GM19455 (cell line): ENCODE measurements around the gene USP15.
"Not testable (repeated sequence)": the region's sequence is repeated elsewhere in the genome, so short reads cannot be mapped to it uniquely, and the experiment has no call there.

Source experiments
- ATAC-seq: cut with Tn5 transposase; IDR thresholded peaks from one replicate; pipeline ENCODE4 v1.9.1; 2021; ENCODE audit not compliant: unreplicated experiment

The USP15 gene

DNA sequence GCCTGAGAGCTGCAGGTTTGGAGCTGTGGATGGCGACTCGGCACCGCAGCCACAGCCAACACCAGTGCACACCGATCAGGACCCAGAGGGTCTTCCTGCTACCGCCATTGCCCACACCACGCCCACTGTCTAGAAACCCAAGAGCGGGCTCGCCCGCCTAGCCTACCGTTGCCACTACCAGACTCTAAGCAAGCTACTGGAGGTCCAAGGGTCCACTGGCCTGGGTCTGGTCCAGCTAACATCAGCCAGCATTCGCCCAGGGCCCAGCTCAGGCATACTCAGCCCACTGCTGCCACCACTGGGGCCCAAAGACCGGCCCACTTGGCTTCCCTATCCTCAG is 175.9 kb downstream of the USP15 start:
- no peak for ATAC-seq

DNA sequence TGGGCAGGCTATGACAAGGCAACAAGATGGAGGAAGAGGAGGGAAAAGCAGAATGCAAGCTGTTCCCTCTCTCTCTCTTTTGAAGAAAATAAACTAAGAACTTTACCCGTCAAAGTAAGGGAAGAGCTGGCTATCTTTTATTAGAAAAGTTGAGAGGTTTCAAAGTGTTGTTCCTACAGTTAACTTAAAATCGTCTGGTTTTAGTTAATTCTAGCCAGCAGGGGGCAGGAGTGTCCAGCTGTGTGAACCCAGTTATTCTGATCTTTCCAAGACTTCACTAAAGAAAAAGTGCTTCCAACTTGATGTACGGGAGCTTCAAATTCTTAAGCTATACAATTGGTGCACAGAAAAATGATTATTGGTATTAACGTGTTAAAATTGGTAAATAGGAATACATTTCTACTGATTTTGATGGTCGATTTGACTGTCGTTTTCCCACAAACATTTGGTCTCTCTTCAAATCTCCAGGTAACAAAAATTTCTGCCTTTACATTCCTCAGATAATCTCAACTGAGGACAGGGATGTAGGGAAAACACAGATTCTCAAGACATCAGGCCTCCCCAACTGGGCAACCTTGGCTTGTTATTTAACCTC is 178.0 kb downstream of the USP15 start:
- no peak for ATAC-seq

DNA sequence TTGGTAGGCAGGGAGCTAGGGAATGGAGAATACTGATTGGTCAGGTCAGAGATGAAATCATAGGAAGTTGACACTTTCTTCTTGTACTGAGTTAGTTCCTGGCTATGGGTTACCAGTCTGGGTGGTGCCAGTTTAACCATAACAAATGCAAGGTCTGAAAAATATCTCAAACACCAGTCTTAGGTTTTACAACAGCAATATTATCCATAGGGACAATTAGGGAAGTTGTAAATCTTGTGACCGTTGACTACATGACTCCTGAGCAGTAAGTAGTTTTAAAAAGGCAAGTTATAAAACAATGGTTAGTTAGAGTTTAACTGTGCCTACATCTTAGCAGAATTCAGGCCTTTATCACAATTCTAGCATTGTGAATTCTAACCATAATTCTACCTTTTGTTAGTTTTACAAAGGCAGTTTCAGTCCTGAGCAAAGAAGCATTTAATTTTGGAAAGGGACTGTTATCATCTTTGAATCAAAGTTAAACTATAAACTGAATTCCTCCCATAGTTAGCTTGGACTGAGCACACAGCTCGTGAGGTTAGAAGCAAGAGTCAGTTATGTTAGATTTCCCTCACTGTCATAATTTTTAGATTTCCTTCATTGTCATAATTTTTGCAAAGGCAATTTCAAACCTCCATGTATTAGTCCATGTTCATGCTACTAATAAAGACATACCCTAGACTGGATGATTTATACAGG is 186.7 kb downstream of the USP15 start:
- ATAC-seq: no peak

DNA sequence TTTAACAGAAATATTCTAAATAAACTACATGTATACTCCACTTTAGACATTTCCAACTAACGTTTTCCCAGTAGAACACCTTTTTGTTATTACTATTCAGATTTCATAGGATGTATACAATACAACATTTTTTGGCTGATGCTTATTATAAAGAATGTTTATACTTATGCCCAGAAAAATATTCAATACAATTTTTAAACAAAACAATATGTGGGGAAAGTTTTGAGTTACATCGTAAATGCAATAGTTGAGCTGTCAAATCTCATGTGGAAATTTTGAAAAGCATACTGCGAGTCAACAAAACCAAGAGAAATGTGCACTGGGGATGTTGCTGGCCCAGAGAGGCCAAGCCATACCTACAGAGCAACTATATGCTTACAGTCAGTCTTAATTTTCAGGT is 188.2 kb downstream of the USP15 start:
- no peak for ATAC-seq

DNA sequence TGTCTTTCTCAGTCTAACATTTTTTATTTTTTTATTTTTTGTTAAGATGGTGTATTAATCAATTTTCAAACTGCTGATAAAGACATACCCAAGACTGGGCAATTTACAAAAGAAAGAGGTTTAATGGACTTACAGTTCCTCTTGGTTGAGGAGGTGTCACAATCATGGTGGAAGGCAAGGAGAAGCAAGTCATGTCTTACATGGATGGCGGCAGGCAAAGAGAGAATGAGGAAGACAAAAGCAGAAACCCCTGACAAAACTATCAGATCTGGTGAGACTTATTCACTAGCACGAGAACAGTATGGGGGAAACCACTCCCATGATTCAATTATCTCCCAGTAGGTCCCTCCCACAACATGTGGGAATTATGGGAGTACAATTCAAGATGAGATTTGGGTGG is 195.2 kb downstream of the USP15 start:
- not testable (repeated sequence) for ATAC-seq

DNA sequence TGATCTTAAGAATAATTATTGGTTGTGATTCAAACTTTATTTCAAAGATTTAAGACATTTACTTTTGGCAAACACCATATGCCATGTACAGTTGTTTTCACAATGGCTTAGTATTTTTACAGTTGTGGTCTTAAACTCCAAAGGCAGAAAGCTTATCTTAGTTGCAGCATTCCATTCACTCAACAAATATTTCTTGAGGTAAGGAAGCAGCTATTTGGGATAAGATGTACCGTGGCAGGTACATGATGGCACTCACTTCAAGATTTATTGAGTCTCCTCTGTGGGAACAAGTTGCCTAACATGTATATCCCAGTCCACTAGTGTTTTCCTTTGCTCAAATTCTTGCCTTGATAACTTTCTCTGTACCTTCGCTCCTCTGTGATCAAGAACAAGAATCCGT is 198.4 kb downstream of the USP15 start:
- ATAC-seq: no peak

DNA sequence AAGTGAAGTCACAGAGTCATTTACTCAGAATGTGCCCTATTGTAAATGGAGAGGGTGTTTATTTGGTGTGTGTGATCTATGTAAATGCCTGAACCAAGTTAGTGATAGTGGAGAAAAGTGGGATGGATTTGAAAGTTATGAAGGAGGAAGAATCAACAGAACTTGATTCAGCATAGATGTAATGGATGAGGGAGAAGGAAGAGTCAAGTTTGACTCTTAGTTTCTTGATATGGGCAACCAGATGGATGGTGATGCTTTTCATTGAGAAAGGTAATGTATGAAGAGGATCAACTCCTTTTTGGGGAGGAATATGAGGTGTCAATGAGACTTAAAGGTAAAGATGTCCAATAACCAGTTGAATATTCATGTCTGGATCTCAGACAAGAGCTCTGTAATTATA is 199.8 kb downstream of the USP15 start:
- no peak for ATAC-seq

DNA sequence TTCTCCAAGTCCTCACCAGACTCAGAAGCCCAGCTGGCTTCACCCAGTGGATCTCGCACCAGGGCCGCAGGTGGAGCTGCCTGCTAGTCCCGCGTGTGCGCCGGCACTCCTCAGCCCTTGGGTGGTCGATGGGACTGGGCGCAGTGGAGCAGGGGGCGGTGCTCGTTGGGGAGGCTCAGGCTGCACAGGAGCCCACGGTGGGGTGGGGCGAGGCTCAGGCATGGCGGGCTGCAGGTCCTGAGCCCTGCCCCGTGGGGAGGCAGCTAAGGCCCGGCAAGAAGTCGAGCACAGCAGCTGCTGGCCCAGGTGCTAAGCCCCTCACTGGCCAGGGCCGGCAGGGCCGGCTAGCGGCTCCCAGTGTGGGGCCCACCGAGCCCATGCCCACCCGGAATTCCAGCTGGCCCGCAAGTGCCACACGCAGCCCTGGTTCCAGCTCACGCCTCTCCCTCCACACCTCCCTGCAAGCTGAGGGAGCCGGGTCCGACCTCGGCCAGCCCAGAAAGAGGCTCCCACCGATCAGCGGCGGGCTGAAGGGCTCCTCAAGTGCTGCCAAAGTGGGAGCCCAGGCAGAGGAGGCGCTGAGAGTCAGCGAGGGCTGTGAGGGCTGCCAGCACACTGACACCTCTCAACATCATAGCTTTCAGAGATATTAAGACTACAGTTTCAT is 201.1 kb downstream of the USP15 start:
- not testable (repeated sequence) for ATAC-seq

DNA sequence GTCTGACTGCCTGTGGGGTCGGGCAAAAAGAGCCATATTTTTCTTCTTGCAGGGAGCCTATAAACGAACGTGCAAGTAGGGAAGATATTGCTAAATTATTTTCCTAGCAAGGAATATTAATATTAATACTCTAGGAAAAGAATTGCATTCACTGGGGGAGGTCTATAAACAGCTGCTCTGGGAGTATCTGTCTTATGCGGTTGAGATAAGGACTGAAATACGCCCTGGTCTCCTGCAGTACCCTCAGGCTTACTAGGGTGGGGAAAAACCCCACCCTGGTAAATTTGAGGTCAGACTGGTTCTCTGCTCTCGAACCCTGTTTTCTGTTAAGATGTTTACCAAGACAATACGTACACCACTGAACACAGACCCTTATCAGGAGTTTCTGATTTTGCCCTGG is 203.0 kb downstream of the USP15 start:
- not testable (repeated sequence) for ATAC-seq
